Right lobe of liver (tissue), 4 donors: ENCODE data around the gene ZNF552.

Source experiments
- CTCF ChIP-seq, 4 donors: fragments of 200-600 bp in 3 of 4; fragments of 450-650 bp in 1 of 4; IDR thresholded peaks; one replicate each; pipeline versions ENCODE4 v1.5.1 to v1.8.0; 2016 to 2022; ENCODE audit warnings: antibody characterized with exemption in 4 of 4, mild to moderate bottlenecking in 2 of 4
- POLR2A ChIP-seq: fragments of 450-650 bp; IDR thresholded peaks from one replicate; pipeline ENCODE4 v1.6.1; 2017; ENCODE audit warnings: antibody characterized with exemption, mild to moderate bottlenecking
- donor health status: DM: no; HTN: no; CAD: no.
- donor health status: DM: no; HTN: no; CAD: no.
- donor health status: DM: no; HTN: yes; CAD: no.

- TF ChIP-seq CTCF (IDR thresholded peaks at IDR 0.05): no peak
- TF ChIP-seq POLR2A: no peak
These were observed 35.9 kb upstream of the ZNF552 start for GRCh38 chr19:57850553-57851017.
